HepG2 (cell line): Measurements from ENCODE around the gene C14orf132.

Experiments used
- CBX2 ChIP-seq, 2 experiments: fragments of 200-600 bp in 1 of 2; sonication (generic); formaldehyde crosslinking in 1 of 2; IDR thresholded peaks; 2 replicates each; pipeline versions ENCODE4 v1.7.0 to v1.8.1; 2018 to 2022; ENCODE audit warnings: low read depth in 2 of 2, low read length in 1 of 2, mild to moderate bottlenecking in 1 of 2, missing genetic modification reagents in 1 of 2
- EED ChIP-seq: sonication (generic); formaldehyde crosslinking; IDR thresholded peaks from 2 replicates; pipeline ENCODE4 v1.5.0; 2020; ENCODE audit warnings: mild to moderate bottlenecking, missing genetic modification reagents
- ESRRA ChIP-seq: sonication (generic); formaldehyde crosslinking; IDR thresholded peaks from 2 replicates; pipeline ENCODE4 v1.5.1; 2020; ENCODE audit warnings: mild to moderate bottlenecking, low read depth, missing genetic modification reagents
- EZH2 ChIP-seq: conservative IDR thresholded peaks from 2 replicates; pipeline ENCODE4 v1.6.1; 2012; ENCODE audit warnings: mild to moderate bottlenecking, low read depth, low read length, moderate library complexity
- KLF13 ChIP-seq: sonication (generic); formaldehyde crosslinking; IDR thresholded peaks from 2 replicates; pipeline ENCODE4 v1.4.0; 2020; ENCODE audit warnings: mild to moderate bottlenecking, missing genetic modification reagents
- MXI1 ChIP-seq: IDR thresholded peaks from 3 replicates; pipeline ENCODE4 v1.6.1; 2012; ENCODE audit warnings: low read depth, low read length, inconsistent platforms, borderline replicate concordance
- PHB2 ChIP-seq: fragments of 450-650 bp; IDR thresholded peaks from 2 replicates; pipeline ENCODE4 v1.6.1; 2018; ENCODE audit not compliant: partially characterized antibody
- PITX1 ChIP-seq: sonication (generic); formaldehyde crosslinking; IDR thresholded peaks from 2 replicates; pipeline ENCODE4 v1.5.1; 2020; ENCODE audit warnings: mild to moderate bottlenecking, missing genetic modification reagents
- ZNF557 ChIP-seq: sonication (generic); formaldehyde crosslinking; IDR thresholded peaks from 2 replicates; pipeline ENCODE4 v1.4.0; 2020; ENCODE audit warnings: missing genetic modification reagents
- TF ChIP-seq, protein P1 (sequence below): sonication (generic); formaldehyde crosslinking; IDR thresholded peaks from 2 replicates; pipeline ENCODE4 v1.5.0; 2020; ENCODE audit warnings: mild to moderate bottlenecking, missing genetic modification reagents, moderate library complexity
- TF ChIP-seq, protein P2 (sequence below): sonication (generic); formaldehyde crosslinking; IDR thresholded peaks from 2 replicates; pipeline ENCODE4 v1.5.0; 2020; ENCODE audit warnings: missing genetic modification reagents

DNA sequence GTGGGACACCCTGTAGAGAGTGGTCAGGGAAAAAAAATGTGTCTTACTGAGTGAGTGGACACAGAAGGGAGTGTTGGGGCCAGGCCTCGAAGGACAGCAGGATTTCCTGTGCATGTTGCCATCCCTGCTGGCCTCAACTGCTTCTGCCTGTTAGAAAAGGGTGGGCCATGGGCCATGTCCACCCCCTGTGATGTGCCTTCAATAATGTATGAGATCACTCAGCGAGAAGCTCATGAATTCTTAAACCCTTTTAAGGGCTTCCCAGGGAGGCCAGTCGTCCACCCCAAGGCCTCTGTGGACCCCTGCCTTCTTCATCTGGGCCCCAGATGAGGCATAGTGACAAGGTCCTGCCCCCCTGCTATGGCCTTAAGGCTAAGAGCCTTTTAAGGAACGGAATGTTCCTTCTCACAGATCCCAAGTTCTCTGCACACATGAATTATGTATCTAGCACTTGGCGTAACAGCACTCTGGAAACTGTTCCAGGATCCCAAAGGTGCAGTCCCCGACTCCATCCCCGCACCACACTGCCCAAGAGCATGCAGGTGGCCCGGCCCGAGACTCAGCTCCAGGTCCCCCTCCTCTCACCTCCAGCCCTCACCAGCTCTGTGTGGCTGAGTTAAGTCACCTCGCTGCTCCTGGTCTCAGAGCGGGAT lies 8.9 kb upstream of the C14orf132 start:
- TF ChIP-seq MXI1 = no peak
- no peak for TF ChIP-seq ESRRA (CRISPR knock-in tag)
- TF ChIP-seq ZNF557 = no peak
- TF ChIP-seq PHB2 = no peak
- no peak for TF ChIP-seq EZH2
- TF ChIP-seq EED (CRISPR knock-in tag) = no peak
- no peak for TF ChIP-seq CBX2 (IDR thresholded peaks at IDR 0.05; ENCODE audit: low read depth, low read length)
- TF ChIP-seq CBX2 (CRISPR knock-in tag; IDR thresholded peaks at IDR 0.05; ENCODE audit: low read depth) = no peak
- no peak for TF ChIP-seq PITX1 (CRISPR knock-in tag)
- TF ChIP-seq, protein P1, sequence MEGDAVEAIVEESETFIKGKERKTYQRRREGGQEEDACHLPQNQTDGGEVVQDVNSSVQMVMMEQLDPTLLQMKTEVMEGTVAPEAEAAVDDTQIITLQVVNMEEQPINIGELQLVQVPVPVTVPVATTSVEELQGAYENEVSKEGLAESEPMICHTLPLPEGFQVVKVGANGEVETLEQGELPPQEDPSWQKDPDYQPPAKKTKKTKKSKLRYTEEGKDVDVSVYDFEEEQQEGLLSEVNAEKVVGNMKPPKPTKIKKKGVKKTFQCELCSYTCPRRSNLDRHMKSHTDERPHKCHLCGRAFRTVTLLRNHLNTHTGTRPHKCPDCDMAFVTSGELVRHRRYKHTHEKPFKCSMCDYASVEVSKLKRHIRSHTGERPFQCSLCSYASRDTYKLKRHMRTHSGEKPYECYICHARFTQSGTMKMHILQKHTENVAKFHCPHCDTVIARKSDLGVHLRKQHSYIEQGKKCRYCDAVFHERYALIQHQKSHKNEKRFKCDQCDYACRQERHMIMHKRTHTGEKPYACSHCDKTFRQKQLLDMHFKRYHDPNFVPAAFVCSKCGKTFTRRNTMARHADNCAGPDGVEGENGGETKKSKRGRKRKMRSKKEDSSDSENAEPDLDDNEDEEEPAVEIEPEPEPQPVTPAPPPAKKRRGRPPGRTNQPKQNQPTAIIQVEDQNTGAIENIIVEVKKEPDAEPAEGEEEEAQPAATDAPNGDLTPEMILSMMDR (CRISPR knock-in tag) = no peak
- no peak for TF ChIP-seq KLF13 (CRISPR knock-in tag)
- TF ChIP-seq, protein P2, sequence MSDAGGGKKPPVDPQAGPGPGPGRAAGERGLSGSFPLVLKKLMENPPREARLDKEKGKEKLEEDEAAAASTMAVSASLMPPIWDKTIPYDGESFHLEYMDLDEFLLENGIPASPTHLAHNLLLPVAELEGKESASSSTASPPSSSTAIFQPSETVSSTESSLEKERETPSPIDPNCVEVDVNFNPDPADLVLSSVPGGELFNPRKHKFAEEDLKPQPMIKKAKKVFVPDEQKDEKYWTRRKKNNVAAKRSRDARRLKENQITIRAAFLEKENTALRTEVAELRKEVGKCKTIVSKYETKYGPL = no peak
